ENCODE measurements around the gene CPS1. TPM values are rescaled to one million over a fixed set of nuclear protein-coding genes. Genes with fewer than 3 reads are reported as not detected.

Gene CPS1
- total RNA-seq, 1 donor from 2014 or later, result 7.9 TPM

DNA sequence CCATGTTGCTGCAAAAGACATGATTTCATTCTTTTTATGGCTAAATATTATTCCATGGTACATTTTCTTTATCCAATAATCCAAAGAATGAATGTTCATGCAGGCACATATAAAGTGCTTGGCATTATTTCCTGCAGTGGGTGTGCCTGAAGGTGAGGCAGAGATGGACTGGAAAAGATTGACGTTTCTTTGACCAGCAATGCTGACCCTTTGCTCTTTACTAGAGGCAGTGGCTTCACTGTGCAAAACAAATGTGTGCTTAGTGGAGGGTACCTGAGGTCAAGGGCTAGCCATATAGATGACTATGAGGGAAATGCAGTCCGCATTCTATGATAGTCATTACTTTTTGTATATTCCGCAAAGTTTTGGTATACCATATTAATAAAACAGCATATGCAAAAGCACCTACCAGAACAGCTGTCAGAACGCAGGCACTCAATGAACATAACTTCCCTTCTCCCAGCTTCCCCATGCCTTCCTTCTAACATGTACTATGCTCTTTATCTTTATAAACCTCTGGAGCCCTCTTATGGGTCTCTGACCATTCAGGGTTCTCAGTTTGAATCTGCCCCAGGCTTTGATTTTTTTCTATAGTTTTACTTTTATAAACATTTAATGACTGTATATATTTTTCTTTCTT is 32.6 kb upstream of the CPS1 start:
- H3K4me1 Mint-ChIP-seq, result no peaks in the 10 kb centered on the region
- H3K27me3 Mint-ChIP-seq (ENCODE audit: low read depth), result no peaks in the 10 kb centered on the region
- H3K27ac Mint-ChIP-seq (ENCODE audit: unreplicated experiment), result no peak overlapping the region
- TF ChIP-seq CTCF (conservative IDR thresholded peaks at IDR 0.05), result no peak
- H3K9me3 Mint-ChIP-seq, result no peaks in the 10 kb centered on the region
- no peak for DNase-seq (ENCODE audit: low read depth, low spot score)
- H3K36me3 Mint-ChIP-seq (ENCODE audit: low read depth), result no peaks in the 10 kb centered on the region
- H3K4me3 Mint-ChIP-seq, result no peak overlapping the region

DNA sequence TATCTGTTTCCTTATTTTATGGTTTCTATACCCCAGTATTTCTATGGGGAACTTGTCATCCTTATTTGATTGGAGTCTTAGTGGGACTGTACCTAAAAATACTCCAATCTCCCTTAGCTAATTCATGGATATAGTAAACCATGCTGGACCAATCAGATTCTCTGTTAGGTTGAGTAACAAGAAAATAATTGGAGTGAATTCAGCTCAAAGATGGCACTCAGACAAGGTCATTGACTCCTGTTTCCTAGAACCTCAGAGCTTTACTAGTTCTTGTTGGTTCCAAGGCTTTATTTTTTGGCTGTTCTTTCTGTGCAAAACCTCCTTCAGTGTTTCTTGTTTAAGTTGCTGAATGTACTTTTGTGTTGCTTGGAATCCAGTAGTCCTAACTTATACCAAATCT is 31.9 kb upstream of the CPS1 start:
- no peaks in the 10 kb centered on the region for H3K36me3 Mint-ChIP-seq (ENCODE audit: low read depth)
- no peaks in the 10 kb centered on the region for H3K9me3 Mint-ChIP-seq
- no peak for TF ChIP-seq CTCF (conservative IDR thresholded peaks at IDR 0.05)
- no peak overlapping the region for H3K27ac Mint-ChIP-seq (ENCODE audit: unreplicated experiment)
- H3K4me3 Mint-ChIP-seq, result no peak overlapping the region
- H3K27me3 Mint-ChIP-seq (ENCODE audit: low read depth), result no peaks in the 10 kb centered on the region
- DNase-seq (ENCODE audit: low read depth, low spot score), result no peak
- H3K4me1 Mint-ChIP-seq, result no peaks in the 10 kb centered on the region

DNA sequence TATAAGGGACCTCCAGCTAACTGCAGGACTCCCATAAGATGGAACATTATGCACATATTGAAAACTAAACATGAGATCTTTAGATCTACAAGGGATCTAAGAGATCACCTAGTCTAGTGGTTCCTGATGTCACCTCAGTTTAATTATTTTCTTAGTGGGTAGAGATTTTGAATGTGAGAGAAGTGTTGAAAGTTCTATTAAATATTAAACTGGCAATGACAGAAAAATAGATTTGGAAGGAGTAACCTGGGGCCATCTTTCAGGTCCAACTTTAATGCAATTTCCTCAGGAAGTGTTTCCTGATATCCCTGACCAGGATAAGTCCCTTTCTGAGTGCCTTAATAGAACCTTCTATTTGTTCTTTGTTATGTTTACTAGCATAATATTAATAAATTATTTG is 29.1 kb upstream of the CPS1 start:
- H3K27ac Mint-ChIP-seq (ENCODE audit: unreplicated experiment), result no peak overlapping the region
- H3K4me3 Mint-ChIP-seq, result no peak overlapping the region
- no peak for TF ChIP-seq CTCF (conservative IDR thresholded peaks at IDR 0.05)
- H3K27me3 Mint-ChIP-seq (ENCODE audit: low read depth), result no peaks in the 10 kb centered on the region
- no peaks in the 10 kb centered on the region for H3K4me1 Mint-ChIP-seq
- H3K9me3 Mint-ChIP-seq, result no peaks in the 10 kb centered on the region
- DNase-seq (ENCODE audit: low read depth, low spot score), result no peak
- no peaks in the 10 kb centered on the region for H3K36me3 Mint-ChIP-seq (ENCODE audit: low read depth)

DNA sequence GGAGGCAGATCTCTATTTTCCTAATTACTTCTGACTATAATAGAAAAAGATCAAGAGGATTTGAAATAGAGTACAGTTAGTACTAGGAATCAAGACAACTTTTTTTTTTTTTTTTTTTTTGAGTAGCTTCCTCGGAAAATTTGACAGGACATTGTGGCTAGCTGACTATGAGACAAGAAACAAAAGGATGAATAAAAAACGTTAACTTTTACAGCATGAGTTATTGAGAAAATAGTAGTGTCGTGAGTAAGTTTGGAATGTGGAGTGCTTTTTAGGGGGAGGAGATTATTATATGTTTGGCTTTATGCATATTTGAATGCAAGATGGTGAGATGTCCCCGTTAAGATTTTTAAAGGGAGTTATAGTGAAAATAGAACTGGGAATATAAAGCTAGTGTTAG is 27.7 kb upstream of the CPS1 start:
- H3K27ac Mint-ChIP-seq (ENCODE audit: unreplicated experiment), result no peak overlapping the region

DNA sequence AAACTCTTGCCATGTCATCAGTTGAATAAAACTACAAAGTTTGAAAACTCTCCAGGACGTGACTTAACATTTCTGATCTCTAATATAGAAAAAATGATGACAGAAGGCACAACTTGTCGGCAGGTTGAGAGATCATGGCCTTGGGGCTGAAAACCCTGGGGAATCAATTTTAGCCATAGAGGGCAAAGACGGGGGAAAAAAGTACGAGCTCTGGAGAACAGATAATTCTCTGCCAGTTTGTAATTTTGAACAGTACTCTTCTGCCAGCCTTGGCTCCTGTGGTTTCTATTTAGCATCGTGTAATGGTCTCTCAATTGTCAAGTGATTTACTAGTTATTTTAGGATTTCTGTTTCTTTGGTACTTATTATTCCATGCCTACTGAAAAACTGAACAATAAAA is 25.3 kb upstream of the CPS1 start:
- no peak for DNase-seq (ENCODE audit: low read depth, low spot score)
- Mint-ChIP-seq H3K27me3 (ENCODE audit: low read depth) (no peaks in the 10 kb centered on the region), H3K36me3 (ENCODE audit: low read depth) (no peaks in the 10 kb centered on the region), H3K4me1 (no peaks in the 10 kb centered on the region), H3K4me3 (no peak overlapping the region), H3K9me3 (no peaks in the 10 kb centered on the region), H3K27ac (ENCODE audit: unreplicated experiment) (no peak overlapping the region)
- no peak for TF ChIP-seq CTCF (conservative IDR thresholded peaks at IDR 0.05)

More for the DNA sequence above, 27.7 kb upstream of the CPS1 start:
- H3K27me3 Mint-ChIP-seq (ENCODE audit: low read depth), result no peaks in the 10 kb centered on the region
- H3K4me1 Mint-ChIP-seq, result no peaks in the 10 kb centered on the region
- TF ChIP-seq CTCF (conservative IDR thresholded peaks at IDR 0.05), result no peak
- H3K9me3 Mint-ChIP-seq, result no peaks in the 10 kb centered on the region
- DNase-seq (ENCODE audit: low read depth, low spot score), result no peak
- H3K4me3 Mint-ChIP-seq, result no peak overlapping the region
- no peaks in the 10 kb centered on the region for H3K36me3 Mint-ChIP-seq (ENCODE audit: low read depth)

All from neural crest cell (in vitro differentiated cells).